NOMO-1 treated with dmso at 0.1 percent for 144 hours (cell line): ENCODE data around the gene HOGA1.
A peak's percentile ranks its signal among the peaks of the same experiment; 100 is the strongest.
"Not testable (repeated sequence)": the region's sequence is repeated elsewhere in the genome, so short reads cannot be mapped to it uniquely, and the experiment has no call there.

ENCODE experiments used
- DNase-seq: peaks from one replicate; lab custom pipeline; 2025; ENCODE audit not compliant: unreplicated experiment; lab: John Stamatoyannopoulos, UW

HOGA1 gene

GRCh38 chr10:97554336-97554735 lies 29.9 kb upstream of the HOGA1 start:
- not testable (repeated sequence) for DNase-seq

- DNase-seq, result not testable (repeated sequence)
Observed at GRCh38 chr10:97555541-97555940, 28.6 kb upstream of the HOGA1 start.

GRCh38 chr10:97560731-97561381 lies 23.3 kb upstream of the HOGA1 start:
- not testable (repeated sequence) for DNase-seq

GRCh38 chr10:97561386-97562077 lies 22.7 kb upstream of the HOGA1 start:
- DNase-seq, result not testable (repeated sequence)

GRCh38 chr10:97562329-97562728 lies 21.9 kb upstream of the HOGA1 start:
- not testable (repeated sequence) for DNase-seq

- DNase-seq, result no peak
Observed at GRCh38 chr10:97563337-97563736, 20.9 kb upstream of the HOGA1 start.

- DNase-seq, result no peak
Observed at GRCh38 chr10:97564776-97565175, 19.4 kb upstream of the HOGA1 start.

GRCh38 chr10:97566336-97566996 lies 17.7 kb upstream of the HOGA1 start:
- DNase-seq, result no peak

- no peak for DNase-seq
Observed at GRCh38 chr10:97567891-97568290, 16.3 kb upstream of the HOGA1 start.

- no peak for DNase-seq
Observed at GRCh38 chr10:97570146-97570788, 13.9 kb upstream of the HOGA1 start.

GRCh38 chr10:97570789-97571471 lies 13.3 kb upstream of the HOGA1 start:
- no peak for DNase-seq

GRCh38 chr10:97571622-97572021 lies 12.6 kb upstream of the HOGA1 start:
- DNase-seq, result no peak

- peak; percentile 42 for DNase-seq
Observed at GRCh38 chr10:97572214-97572989, 11.8 kb upstream of the HOGA1 start, which contains the start of gene ANKRD2. Gene ANKRD2 (plus strand): TSS chr10:97572779. CDS start chr10:97572789, 10 bp downstream.

GRCh38 chr10:97573021-97573420 lies 11.2 kb upstream of the HOGA1 start:
- no peak for DNase-seq

GRCh38 chr10:97573672-97574071 lies 10.5 kb upstream of the HOGA1 start:
- no peak for DNase-seq

GRCh38 chr10:97574374-97575126 lies 9.6 kb upstream of the HOGA1 start:
- DNase-seq, result no peak

- no peak for DNase-seq
Observed at GRCh38 chr10:97575127-97575668, 9.0 kb upstream of the HOGA1 start.

GRCh38 chr10:97576487-97576886 lies 7.7 kb upstream of the HOGA1 start:
- not testable (repeated sequence) for DNase-seq

- DNase-seq, result no peak
Observed at GRCh38 chr10:97577701-97578100, 6.5 kb upstream of the HOGA1 start.
